Measurements from ENCODE around the gene FSIP1. TPM values are rescaled to one million over a fixed set of nuclear protein-coding genes. Genes with fewer than 3 reads are reported as not detected.

The FSIP1 gene
- total RNA-seq, 1 donor from 2014 or later: 0.96 TPM

GRCh38 chr15:39787479-39787878, 4.8 kb upstream of the FSIP1 start:
- Histone ChIP-seq H3K9me3 (no peaks in the 10 kb centered on the region), H3K27me3 (no peaks in the 10 kb centered on the region), H3K27ac (no peak overlapping the region), H3K4me3 (no peak overlapping the region), H3K4me1 (peaks cover 16% of the 10 kb centered on the region), H3K36me3 (no peaks in the 10 kb centered on the region)
- intact Hi-C loops (cut with DNase I): no loop called here
- DNase-seq (no peak), ATAC-seq (no peak)
- TF ChIP-seq, protein P1, sequence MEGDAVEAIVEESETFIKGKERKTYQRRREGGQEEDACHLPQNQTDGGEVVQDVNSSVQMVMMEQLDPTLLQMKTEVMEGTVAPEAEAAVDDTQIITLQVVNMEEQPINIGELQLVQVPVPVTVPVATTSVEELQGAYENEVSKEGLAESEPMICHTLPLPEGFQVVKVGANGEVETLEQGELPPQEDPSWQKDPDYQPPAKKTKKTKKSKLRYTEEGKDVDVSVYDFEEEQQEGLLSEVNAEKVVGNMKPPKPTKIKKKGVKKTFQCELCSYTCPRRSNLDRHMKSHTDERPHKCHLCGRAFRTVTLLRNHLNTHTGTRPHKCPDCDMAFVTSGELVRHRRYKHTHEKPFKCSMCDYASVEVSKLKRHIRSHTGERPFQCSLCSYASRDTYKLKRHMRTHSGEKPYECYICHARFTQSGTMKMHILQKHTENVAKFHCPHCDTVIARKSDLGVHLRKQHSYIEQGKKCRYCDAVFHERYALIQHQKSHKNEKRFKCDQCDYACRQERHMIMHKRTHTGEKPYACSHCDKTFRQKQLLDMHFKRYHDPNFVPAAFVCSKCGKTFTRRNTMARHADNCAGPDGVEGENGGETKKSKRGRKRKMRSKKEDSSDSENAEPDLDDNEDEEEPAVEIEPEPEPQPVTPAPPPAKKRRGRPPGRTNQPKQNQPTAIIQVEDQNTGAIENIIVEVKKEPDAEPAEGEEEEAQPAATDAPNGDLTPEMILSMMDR (IDR thresholded peaks at IDR 0.05): no peak

- Histone ChIP-seq H3K27me3 (no peaks in the 10 kb centered on the region), H3K9me3 (no peaks in the 10 kb centered on the region), H3K27ac (no peak overlapping the region), H3K36me3 (no peaks in the 10 kb centered on the region), H3K4me1 (peaks cover 16% of the 10 kb centered on the region), H3K4me3 (no peak overlapping the region)
- TF ChIP-seq, protein P1 (IDR thresholded peaks at IDR 0.05): peak; percentile 67
- DNase-seq (no peak), ATAC-seq (no peak)
- intact Hi-C loops (cut with DNase I): no loop called here
These were observed 3.9 kb upstream of the FSIP1 start for GRCh38 chr15:39786447-39787056.

- intact Hi-C loops (cut with DNase I): no loop called here
- no peak for ATAC-seq
- no peak overlapping the region for H3K4me3 ChIP-seq
These were observed 3.2 kb upstream of the FSIP1 start for GRCh38 chr15:39785841-39786240.

DNA sequence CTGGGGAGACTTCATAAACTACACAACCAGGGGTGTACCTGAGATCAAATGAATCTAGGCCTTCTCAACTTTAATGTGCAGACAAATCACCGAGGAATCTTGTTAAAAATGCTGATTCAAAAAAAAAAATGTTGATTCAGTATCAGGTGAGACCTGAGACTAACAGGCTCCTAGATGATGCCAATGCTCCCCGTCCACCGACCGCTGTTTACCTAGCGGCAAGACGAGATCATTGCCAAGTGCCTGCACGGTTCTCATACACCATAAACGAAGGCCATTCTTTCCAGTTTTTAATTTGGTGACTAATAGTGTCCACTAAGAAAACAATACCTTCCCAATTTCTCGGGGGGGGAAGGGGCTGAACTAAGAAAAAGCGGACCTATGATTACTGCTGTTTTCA, 2.5 kb upstream of the FSIP1 start:
- Histone ChIP-seq H3K27me3 (no peaks in the 10 kb centered on the region), H3K9me3 (no peaks in the 10 kb centered on the region), H3K36me3 (no peaks in the 10 kb centered on the region), H3K4me1 (peaks cover 16% of the 10 kb centered on the region), H3K27ac (no peak overlapping the region), H3K4me3 (no peak overlapping the region)
- no peak for ATAC-seq
- DNase-seq: no peak
- intact Hi-C loops (cut with DNase I): no loop called here
- TF ChIP-seq, protein P1 (IDR thresholded peaks at IDR 0.05): no peak

More at GRCh38 chr15:39785841-39786240, 3.2 kb upstream of the FSIP1 start:
- no peaks in the 10 kb centered on the region for H3K9me3 ChIP-seq
- TF ChIP-seq, protein P1 (IDR thresholded peaks at IDR 0.05): no peak
- H3K27me3 ChIP-seq: no peaks in the 10 kb centered on the region
- DNase-seq: no peak
- no peaks in the 10 kb centered on the region for H3K36me3 ChIP-seq
- no peak overlapping the region for H3K27ac ChIP-seq
- H3K4me1 ChIP-seq: peaks cover 16% of the 10 kb centered on the region

DNA sequence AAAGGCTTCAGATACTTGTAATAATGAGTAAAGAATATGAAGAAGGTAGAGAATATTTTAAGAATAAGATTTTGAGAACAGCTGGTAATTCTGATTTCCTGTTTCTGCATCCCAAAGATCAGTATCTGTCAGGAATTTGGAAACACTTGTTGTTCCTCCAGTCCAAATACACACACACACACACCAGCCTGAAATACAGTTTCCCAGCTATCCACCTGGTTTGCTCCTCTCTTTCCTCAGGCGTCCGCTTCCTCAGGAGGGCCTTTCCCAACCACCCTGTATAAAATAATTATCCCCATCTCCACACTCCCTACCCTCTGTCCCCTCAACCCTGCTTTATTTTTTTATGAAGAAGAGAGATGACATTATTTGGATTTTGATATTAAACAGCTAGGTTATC, 2.0 kb upstream of the FSIP1 start:
- Histone ChIP-seq H3K4me1 (peaks cover 16% of the 10 kb centered on the region), H3K9me3 (no peaks in the 10 kb centered on the region), H3K27me3 (no peaks in the 10 kb centered on the region), H3K27ac (no peak overlapping the region), H3K4me3 (no peak overlapping the region), H3K36me3 (no peaks in the 10 kb centered on the region)
- TF ChIP-seq, protein P1 (IDR thresholded peaks at IDR 0.05): no peak
- DNase-seq: no peak
- intact Hi-C loops (cut with DNase I): no loop called here
- ATAC-seq: no peak

DNA sequence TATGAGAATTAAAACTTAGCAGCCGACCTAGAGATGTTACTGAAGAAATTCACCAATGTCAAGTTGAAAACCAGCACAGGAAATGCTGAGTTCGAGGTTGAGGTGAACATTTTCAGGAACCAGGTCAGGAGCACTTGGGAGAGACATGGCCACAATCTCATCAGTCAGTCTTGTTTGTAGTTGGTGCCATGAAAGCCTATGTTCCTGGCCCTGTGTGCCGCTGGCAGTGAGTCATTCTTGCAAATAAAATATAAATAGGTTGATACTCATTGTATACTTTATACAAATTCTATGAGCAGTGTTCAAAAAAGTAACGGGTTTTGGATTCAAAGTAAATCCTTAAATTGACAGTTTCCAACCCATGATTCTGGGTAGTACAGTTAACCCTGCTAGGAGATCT, 1.5 kb upstream of the FSIP1 start:
- Histone ChIP-seq H3K4me3 (peak overlapping the region; percentile 88), H3K4me1 (peaks cover 16% of the 10 kb centered on the region), H3K9me3 (no peaks in the 10 kb centered on the region), H3K27ac (peak overlapping the region; percentile 79), H3K36me3 (no peaks in the 10 kb centered on the region), H3K27me3 (no peaks in the 10 kb centered on the region)
- TF ChIP-seq, protein P1 (IDR thresholded peaks at IDR 0.05): no peak
- DNase-seq: no peak
- intact Hi-C loops (cut with DNase I): no loop called here
- no peak for ATAC-seq

Data from upper lobe of right lung (tissue), 1 donor.